Measurements from ENCODE around the gene ITPRIP.

The ITPRIP gene

GRCh38 chr10:104286939-104287338, 51.3 kb downstream of the ITPRIP start:
- H3K4me3 ChIP-seq (ENCODE audit: low read depth, low read length): no peak overlapping the region
- TF ChIP-seq, protein P1, sequence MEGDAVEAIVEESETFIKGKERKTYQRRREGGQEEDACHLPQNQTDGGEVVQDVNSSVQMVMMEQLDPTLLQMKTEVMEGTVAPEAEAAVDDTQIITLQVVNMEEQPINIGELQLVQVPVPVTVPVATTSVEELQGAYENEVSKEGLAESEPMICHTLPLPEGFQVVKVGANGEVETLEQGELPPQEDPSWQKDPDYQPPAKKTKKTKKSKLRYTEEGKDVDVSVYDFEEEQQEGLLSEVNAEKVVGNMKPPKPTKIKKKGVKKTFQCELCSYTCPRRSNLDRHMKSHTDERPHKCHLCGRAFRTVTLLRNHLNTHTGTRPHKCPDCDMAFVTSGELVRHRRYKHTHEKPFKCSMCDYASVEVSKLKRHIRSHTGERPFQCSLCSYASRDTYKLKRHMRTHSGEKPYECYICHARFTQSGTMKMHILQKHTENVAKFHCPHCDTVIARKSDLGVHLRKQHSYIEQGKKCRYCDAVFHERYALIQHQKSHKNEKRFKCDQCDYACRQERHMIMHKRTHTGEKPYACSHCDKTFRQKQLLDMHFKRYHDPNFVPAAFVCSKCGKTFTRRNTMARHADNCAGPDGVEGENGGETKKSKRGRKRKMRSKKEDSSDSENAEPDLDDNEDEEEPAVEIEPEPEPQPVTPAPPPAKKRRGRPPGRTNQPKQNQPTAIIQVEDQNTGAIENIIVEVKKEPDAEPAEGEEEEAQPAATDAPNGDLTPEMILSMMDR (IDR thresholded peaks at IDR 0.05; ENCODE audit: low read depth, low read length): no peak

DNA sequence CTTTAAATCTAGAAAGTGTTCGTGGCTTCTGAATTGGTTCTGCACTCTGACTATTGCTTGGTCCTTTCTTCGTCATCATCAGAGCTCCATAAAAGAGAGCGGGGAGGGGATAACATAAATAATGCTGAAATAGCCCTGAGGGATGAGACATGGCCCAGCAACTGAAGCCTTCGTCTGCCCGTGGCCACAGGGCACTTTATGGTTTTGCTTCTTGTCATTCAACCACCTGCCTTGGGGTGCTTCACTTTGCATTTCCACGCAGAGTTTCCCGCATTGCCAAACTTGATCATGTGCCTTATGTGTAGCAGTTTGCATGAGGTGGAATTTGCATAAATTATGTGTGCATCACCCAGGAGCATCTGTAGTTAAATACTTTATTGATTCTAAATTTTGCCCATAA, 53.4 kb downstream of the ITPRIP start:
- no peak overlapping the region for H3K4me3 ChIP-seq (ENCODE audit: low read depth, low read length)
- TF ChIP-seq, protein P1 (IDR thresholded peaks at IDR 0.05; ENCODE audit: low read depth, low read length): no peak

GRCh38 chr10:104281694-104282093, 56.6 kb downstream of the ITPRIP start:
- TF ChIP-seq, protein P1 (IDR thresholded peaks at IDR 0.05; ENCODE audit: low read depth, low read length): no peak
- H3K4me3 ChIP-seq (ENCODE audit: low read depth, low read length): no peak overlapping the region

DNA sequence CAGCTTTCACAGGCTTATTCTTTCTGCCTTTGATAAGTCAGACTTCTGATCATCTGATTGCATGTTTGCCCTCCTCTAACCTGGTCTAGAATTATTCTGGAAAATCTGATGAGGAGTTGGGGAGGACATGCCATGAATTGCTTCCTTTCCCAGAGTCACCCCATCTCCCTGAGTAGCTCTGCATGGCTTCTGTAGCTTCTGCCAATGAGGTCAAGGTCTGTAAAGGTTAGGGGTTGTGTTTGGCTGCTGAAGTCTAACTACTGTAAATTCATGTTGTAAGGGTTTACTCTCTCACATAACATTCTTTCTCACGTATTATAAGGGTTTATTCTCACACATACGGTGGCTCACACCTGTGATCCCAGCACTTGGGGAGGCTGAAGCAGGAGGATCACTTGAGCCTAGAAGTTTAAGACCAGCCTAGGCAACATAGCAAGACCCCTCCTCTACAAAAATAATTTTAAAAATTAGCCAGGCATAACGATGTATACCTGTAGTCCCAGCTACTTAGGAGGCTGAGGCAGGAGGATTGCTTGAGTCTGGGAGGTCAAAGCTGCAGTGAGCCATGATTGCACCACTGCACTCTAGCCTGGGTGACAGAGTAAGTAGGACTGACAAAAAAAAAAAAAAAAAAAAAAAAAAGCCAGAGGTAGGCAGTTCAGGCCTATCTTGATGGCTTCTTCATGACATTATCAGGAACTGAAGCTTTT, 58.6 kb downstream of the ITPRIP start:
- TF ChIP-seq, protein P1 (IDR thresholded peaks at IDR 0.05; ENCODE audit: low read depth, low read length): no peak
- no peak overlapping the region for H3K4me3 ChIP-seq (ENCODE audit: low read depth, low read length)

- TF ChIP-seq, protein P1 (IDR thresholded peaks at IDR 0.05; ENCODE audit: low read depth, low read length): no peak
- H3K4me3 ChIP-seq (ENCODE audit: low read depth, low read length): no peak overlapping the region
These were observed 60.5 kb downstream of the ITPRIP start for GRCh38 chr10:104277785-104278184.

DNA sequence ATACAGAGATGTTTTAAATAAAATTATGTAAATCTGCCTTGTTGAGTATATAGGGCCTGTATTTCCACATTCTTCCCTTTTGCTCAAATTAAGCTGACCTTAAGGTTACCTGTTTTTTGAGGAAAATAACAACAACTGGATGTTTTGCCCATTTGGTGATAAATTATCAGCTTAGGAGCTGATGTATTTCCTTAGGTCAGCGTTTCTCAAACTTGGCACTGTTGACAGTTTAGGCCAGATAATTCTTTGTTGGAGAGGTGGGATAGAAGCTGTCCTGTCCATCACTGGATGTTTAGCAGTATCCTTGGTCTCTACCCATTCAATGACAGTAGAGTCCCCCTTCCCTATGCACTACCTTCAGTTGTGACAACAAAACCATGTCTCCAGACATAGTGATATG, 62.1 kb downstream of the ITPRIP start:
- no peak overlapping the region for H3K4me3 ChIP-seq (ENCODE audit: low read depth, low read length)
- TF ChIP-seq, protein P1 (IDR thresholded peaks at IDR 0.05; ENCODE audit: low read depth, low read length): no peak

DNA sequence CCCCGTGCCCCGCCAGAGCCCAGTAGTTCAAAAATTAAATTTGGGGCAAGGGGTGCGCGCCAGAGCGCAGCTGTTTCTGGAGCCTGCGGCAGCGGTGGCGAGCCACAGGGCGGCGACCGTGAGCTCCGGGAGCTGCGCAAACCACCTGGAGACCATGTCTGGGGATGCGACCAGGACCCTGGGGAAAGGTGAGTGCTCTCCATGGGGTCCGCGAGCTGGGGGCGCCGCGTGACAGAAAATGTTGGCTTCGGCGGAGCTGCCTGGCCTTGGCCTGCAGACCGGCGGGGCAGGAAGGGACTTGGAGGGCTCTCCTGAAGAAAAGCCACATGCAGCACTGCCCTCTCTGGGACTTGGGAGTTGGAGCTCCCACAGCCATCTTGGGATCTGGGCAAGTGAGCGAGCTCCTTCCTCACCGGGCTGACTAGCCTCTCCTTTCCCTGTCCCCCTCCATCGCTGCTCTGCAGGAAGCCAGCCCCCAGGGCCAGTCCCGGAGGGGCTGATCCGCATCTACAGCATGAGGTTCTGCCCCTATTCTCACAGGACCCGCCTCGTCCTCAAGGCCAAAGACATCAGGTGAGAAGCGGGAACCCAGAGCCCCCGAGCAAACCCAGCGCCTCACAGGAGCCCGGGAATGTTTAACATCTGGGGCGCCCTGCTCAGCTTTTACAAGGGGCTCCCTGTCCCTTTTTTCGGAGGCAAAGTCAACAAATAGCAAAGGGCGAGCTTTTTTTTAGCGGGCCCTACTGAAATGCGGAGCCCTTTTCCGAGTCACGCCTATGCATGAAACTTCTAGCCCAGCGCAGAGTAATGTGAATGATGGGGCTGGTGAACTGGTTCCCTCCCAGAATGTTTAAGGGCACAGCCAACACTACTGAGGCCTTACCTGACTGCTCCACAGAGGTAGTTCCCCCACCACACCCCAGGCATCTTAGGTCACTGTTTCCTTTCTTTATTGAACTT, 63.2 kb downstream of the ITPRIP start:
- H3K4me3 ChIP-seq (ENCODE audit: low read depth, low read length): no peak overlapping the region
- TF ChIP-seq, protein P1 (IDR thresholded peaks at IDR 0.05; ENCODE audit: low read depth, low read length): peak; percentile 74
